BJ (cell line): Measurements from ENCODE around the gene PRDM16. TPM values are rescaled to one million over a fixed set of nuclear protein-coding genes. Genes with fewer than 3 reads are reported as not detected.

Experiments used
- CTCF ChIA-PET: fragments of 350-600 bp; formaldehyde crosslinking; extraction: SDS; loops from one replicate; lab custom pipeline; 2021; ENCODE audit warnings: antibody characterized with exemption, inconsistent platforms; lab: Yijun Ruan, JAX
- POLR2A ChIA-PET: fragments of 300-600 bp; sonication (Branson Sonifier 250); formaldehyde crosslinking; extraction: SDS; loops from one replicate; lab custom pipeline; 2021; ENCODE audit warnings: antibody characterized with exemption; lab: Charles Lee
- DNase-seq: peaks from one replicate; pipeline ENCODE4 v3.0.0-alpha.2; 2011; ENCODE audit warnings: low read depth
- H3K27me3 ChIP-seq: 2 replicates; pipeline ENCODE4 v1.6.0; 2011; ENCODE audit warnings: low read length; ENCODE audit not compliant: control insufficient read depth, insufficient read depth
- H3K36me3 ChIP-seq: 2 replicates; pipeline ENCODE4 v1.5.1; 2011; ENCODE audit warnings: low read length; ENCODE audit not compliant: control insufficient read depth, insufficient read depth
- H3K4me3 ChIP-seq: 2 replicates; pipeline ENCODE4 v1.5.1; 2011; ENCODE audit warnings: low read depth, mild to moderate bottlenecking, control low read depth, low read length
- polyA plus RNA-seq: library from polyadenylated mRNA; depleted of rRNA; stranded (reverse); fragments of >200 nt; gene quantifications from 2 replicates; pipeline ENCODE4 v1.2.3, GENCODE V29; 2011
- TF ChIP-seq, protein P1 (sequence below): IDR thresholded peaks from 2 replicates; pipeline ENCODE4 v1.5.1; 2011; ENCODE audit warnings: low read depth, mild to moderate bottlenecking, control low read depth, inconsistent platforms, low read length, moderate library complexity; ENCODE audit not compliant: insufficient read depth

Gene PRDM16
- polyA plus RNA-seq, 1 experiment = 0.02 TPM

DNA sequence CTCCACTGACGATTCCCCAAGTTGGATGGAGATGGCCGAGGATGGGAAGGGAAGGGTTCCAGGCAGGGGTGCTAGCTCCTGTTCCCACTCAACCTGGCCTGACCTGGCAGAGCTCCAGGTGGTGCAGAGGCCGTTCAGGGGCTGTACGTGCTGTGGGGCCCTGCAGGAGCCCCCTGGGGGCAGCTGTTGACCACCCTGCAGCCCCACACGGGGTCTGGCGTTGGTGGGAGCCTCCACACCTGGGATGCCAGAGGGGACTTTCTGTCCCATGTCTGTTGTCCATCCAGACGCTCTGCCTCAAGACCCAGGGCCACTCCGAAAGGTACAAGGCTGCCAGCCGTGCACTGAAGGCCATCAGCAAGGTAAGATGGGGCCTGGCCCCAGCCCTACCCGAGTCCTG is 405.4 kb downstream of the PRDM16 start:
- Histone ChIP-seq H3K36me3 (no peaks in the 10 kb centered on the region), H3K4me3 (no peak overlapping the region), H3K27me3 (no peaks in the 10 kb centered on the region)
- no peak for DNase-seq
- TF ChIP-seq, protein P1, sequence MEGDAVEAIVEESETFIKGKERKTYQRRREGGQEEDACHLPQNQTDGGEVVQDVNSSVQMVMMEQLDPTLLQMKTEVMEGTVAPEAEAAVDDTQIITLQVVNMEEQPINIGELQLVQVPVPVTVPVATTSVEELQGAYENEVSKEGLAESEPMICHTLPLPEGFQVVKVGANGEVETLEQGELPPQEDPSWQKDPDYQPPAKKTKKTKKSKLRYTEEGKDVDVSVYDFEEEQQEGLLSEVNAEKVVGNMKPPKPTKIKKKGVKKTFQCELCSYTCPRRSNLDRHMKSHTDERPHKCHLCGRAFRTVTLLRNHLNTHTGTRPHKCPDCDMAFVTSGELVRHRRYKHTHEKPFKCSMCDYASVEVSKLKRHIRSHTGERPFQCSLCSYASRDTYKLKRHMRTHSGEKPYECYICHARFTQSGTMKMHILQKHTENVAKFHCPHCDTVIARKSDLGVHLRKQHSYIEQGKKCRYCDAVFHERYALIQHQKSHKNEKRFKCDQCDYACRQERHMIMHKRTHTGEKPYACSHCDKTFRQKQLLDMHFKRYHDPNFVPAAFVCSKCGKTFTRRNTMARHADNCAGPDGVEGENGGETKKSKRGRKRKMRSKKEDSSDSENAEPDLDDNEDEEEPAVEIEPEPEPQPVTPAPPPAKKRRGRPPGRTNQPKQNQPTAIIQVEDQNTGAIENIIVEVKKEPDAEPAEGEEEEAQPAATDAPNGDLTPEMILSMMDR = no peak
- ChIA-PET POLR2A (no interaction called here), CTCF (interaction anchor here (3.8 to 4.0 kb wide), 2 partner anchors 21 to 146 kb away, joined by 37 to 72 read pairs; partner anchors contain the start of gene ARHGEF16)

DNA sequence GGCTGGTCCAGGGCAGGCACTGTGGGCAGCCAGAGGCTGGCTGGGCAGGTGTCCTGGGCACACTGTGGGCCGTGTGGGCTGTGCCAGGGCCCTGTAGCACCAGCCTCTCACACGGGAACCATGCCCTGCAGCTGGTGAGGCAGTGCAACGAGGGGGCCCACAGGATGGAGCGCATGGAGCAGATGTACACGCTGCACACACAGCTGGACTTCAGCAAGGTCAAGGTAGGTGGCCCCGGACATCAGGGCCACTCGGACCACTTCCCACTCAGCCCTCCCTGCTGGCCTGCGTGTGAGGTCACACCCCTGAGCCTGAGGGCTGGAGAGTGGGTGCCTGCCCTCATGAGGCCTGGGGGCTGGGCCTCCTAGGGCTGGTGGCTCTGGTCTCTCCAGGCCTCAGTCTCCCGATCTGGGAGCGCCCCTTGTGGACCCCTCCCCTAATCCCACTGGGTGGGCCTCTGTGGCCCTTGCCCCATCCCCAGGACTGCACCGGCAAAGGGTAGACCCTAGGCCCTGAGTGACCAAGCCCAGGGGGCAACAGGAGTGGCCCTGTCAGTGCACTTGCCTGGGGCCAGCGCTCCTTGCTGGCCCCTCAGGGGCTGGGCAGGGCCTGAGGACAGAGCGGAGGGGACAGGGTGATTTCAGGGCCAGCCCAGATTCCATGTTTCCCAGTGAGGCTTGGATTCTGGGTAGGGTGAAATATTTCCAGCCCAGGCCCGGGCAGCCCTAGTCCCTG is 407.0 kb downstream of the PRDM16 start:
- Histone ChIP-seq H3K4me3 (no peak overlapping the region), H3K36me3 (no peaks in the 10 kb centered on the region), H3K27me3 (no peaks in the 10 kb centered on the region)
- CTCF ChIA-PET = no interaction called here
- POLR2A ChIA-PET = no interaction called here
- TF ChIP-seq, protein P1 = no peak
- DNase-seq = no peak

DNA sequence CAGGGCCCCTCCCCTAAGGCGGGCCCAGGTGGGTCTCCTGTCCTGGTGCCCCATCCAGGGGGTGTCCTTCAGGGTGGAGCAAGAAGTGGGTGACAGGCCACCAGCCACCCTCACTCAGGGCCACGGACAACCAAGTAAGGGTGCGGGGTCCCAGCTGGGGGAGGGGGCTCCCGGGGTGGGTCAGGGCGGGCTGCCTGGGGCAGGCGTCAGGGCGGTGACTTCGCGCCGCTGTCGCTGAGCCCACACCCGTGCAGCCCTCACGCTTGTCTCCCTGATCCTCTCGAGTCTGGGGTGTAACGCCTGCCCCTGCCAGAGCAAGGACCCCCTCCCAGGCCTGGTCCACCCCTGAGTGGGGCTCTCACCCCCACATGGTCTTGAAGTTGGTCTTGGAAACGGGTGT is 407.7 kb downstream of the PRDM16 start:
- CTCF ChIA-PET = no interaction called here
- POLR2A ChIA-PET = no interaction called here
- Histone ChIP-seq H3K36me3 (no peaks in the 10 kb centered on the region), H3K4me3 (no peak overlapping the region), H3K27me3 (no peaks in the 10 kb centered on the region)
- TF ChIP-seq, protein P1 = no peak
- no peak for DNase-seq

DNA sequence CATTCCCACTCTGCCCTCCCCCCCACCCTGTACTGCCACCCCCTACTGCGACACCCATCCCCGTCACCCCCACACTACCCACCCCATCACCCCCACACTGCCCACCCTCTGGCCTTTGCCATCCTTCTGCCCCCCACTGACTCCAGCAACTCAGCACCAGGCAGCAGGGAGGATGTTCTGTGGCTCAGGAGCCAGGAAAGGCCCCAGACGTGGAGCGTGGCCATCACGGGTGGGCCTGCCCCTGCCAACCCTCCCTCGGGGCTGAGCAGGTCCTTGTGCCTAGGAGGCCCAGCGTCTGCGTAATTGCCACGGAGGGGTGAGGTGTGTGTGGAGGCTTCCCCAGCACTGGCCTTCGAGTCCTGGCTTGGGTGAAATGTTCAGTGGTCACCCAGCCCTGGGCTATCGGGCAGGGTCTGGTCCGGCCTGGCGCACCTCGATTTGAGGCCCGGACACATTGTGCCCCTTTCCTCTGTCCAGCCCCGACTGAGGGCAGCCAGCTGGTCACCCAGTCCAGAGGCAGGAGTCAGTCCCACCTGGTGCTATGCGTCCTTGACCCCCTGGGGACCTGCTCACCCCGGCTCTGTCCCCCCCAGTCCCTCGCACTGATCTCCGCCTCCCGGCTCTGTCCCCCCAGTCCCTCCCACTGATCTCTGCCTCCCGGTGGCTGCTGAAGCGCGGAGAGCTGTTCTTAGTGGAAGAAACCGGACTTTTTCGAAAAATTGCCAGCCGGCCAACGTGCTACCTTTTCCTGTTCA is 408.4 kb downstream of the PRDM16 start:
- Histone ChIP-seq H3K36me3 (no peaks in the 10 kb centered on the region), H3K4me3 (no peak overlapping the region), H3K27me3 (no peaks in the 10 kb centered on the region)
- TF ChIP-seq, protein P1 = no peak
- no peak for DNase-seq
- ChIA-PET CTCF (interaction anchor here (0.8 to 1.9 kb wide), 3 partner anchors 24 to 142 kb away, joined by 3 to 5 read pairs (median 4); no protein-coding TSS in a partner anchor), POLR2A (no interaction called here)

DNA sequence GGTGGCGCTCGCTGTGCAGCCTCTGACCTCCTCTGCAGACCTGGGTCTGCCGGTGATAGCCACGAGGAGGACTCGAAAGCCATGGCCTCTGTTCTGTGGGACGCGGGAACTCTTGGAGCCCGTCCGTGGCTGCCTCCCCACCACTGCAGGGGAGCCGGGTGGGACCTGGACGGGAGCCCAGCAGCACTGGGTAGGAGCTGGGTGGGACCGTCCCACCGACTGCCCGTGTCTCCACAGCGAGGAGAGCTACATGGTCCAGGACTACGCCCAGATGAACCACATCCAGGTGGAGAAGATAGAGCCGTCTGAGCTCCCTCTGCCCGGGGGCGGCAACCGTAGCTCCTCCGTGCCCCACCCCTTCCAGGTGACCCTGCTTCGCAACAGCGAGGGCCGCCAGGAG is 409.2 kb downstream of the PRDM16 start:
- CTCF ChIA-PET = interaction anchor here (0.8 to 1.9 kb wide), 4 partner anchors 19 to 142 kb away, joined by 3 to 5 read pairs (median 4); no protein-coding TSS in a partner anchor

More for the DNA sequence above, 409.2 kb downstream of the PRDM16 start:
- Histone ChIP-seq H3K36me3 (no peaks in the 10 kb centered on the region), H3K4me3 (no peak overlapping the region), H3K27me3 (no peaks in the 10 kb centered on the region)
- no peak for DNase-seq
- TF ChIP-seq, protein P1 = no peak
- POLR2A ChIA-PET = no interaction called here
